C1 segment of cervical spinal cord (tissue), 14 donors: ENCODE data around the gene FGFRL1.
A peak's percentile ranks its signal among the peaks of the same experiment; 100 is the strongest.

ENCODE experiments used
- DNase-seq, 14 donors: peaks; one replicate each; lab custom pipeline; 2025; lab: John Stamatoyannopoulos, UW

FGFRL1 gene

DNA sequence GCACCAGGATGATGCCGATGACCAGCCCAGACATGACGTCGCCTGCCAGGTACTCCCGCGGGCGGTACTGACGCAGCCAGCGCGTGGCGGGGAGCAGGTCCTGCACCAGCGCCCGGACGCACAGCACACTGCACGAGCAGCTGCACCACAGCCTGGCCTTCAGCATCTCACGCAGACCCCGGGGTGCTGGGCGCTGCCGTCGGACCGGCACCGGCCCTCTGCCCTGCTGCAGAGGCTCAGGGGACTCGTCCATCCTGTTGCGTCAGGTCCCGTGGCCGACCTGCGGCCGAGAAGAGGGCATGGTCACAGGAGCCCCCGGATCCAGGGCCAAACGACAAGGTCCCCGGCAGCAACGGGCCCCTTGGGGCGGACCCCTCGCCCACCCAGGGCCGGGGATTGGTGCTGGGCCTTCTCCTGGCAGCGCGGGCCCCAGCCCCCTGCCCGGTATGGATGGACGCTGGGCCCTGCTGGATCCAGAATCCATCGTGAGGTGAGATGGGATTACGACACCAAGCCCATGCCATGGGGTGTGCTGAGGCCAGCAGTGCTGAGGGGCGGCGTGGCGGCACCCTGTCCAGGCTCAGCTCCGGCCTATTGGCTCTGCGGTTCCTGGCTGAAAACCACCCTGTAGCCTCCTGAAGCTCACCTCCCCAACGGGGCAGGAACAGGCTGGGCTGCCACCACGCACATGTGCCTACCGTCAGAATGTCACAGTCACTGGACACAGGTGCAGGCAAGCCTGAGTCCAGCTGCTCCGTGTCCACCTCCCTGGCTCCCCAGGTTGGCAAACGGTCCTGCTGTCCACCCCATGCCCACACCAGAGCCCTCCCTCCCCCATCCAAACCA is 19.8 kb upstream of the FGFRL1 start:
- no peak for DNase-seq

DNA sequence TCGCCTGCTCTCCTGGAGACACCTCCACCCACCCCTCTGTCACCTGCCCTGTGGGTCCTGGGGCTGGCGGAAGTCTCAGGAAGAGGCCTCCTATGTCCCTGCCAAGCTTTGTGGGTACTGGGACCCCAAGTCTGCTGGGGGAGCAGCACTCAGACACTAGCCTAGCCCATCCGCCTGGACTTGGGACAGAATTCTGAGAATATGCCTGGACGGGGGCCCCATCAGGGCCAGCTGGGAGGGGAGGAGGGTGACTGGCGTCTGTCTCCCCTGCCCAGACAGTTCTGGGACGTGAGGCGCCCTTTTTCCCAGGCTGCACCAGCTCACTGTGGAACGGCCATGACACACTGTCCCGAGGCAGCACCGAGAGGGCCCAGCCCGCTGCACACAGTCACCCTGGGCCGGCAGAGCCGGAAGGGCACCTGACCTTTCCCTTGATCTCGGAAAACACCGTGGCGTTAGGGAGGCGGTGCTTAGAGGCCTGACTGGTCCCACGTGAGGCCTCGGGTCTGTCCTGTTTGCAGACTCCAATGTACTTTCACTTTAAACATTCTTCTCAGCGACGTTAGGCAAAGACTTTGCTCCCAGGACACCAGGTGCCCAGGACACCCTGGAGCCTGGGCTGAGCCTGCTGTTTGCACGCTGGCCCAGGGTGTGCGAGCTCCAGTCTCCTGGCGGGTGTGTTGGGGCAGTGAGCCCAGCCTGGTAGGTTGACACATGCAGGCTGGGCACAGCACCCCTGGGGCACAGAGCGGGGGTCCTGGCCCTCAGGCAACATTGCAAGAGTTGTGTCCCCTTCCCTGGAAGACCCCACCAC is 18.9 kb upstream of the FGFRL1 start:
- no peak for DNase-seq

GRCh38 chr4:993111-994029 is 18.1 kb upstream of the FGFRL1 start, which contains the start of gene SLC26A1:
Gene SLC26A1 (minus strand): TSS chr4:993404. CDS start chr4:991703, 1,701 bp downstream.
- no peak for DNase-seq

DNA sequence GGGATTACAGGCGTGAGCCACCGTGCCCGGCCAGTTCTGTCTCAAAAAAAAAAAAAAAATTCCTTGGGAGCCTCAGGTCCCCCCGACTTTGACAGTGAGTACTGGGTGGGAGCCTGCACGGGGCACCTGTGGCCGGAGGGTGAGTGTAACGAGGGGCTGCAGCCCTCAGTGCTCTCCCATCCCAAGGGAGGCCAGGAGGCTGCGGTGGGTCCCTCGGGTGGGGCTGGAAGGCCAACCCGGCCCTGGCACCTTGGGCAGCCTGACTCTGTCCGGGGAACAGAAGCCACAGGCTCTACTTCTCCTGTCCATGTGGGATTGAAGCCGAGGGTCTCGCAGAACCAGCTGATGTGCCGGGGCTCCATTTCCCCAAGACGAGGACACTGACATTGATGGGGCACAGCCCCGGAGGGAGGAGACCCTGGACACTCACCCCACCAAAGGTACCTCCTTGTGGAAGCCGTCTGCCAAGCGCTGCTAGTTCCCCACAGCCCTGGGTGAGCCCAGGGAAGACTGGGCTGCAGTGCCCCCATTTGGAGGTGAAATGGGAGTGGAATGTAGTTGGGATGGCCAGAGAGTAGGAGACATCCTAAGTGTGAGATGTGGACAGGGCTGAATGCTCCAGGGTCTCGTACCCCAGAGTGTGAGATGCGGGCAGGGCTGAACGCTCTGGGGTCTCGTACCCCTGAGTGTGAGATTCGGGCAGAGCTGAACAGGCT is 16.0 kb upstream of the FGFRL1 start:
- no peak for DNase-seq

DNA sequence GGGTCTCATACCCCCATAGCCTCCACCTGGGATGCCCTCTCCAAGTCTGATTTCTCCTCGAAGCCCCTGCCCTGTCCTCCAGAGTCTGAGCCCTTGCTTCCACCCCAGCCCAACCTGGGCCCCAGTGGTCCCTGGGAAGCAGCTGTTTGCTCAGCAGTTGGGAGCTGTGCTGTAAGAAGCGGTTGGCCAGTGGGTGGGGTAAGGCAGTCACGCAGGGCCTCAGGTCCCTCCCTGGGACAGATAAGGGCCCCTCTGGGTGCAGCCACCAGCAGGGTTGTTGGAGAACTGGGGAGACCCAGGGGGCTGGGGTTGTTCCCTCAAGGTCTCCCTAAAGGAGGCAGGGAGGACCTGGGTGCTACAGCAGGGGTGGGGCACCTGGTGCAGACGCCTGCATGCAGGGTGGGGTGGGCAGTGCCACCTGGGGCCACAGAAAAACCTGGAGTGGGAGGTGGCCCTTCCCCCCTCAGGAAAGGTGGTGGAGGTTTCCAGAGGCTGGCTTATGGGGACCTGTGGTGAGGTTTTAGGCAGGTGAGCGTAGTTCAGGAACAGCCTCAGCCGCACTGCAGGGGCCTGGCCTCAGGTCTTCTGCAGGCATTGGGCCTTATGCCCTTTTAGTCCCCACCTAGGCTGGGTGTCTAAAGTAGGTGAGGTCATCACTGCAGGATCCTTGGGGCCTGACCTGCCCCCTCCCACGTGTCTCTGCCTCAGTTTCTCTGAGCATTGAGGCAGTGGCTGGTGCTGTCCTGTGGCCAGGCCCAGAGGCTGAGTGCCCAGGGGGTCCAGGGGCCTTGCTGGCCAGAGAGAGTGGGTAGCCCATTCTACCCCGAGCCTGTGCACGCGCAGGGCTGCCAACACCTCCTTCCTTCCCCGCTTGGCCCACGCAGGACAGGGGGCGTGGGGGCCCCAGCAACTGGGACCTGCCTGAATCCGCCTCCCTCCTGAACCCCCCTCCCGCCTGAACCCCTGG is 15.1 kb upstream of the FGFRL1 start:
- DNase-seq = no peak

DNA sequence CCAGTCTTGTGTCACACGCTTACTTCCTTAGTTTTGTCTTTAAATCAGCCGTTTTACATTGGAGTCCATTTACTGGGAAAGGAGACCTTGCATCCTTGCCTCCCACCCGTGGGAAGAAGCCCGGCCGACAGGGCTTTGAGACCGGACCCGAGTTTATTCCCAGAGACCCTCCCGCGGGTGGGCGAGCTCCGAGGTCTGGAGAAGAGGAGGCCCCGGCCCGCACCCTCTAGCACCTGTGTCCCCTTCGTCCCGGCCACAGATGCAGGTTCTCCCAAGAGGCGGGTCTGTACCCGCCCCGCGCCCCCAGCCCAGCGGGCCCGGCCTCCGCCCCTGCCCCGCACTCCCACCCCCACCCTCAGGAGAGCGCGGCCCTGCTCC is 14.4 kb upstream of the FGFRL1 start:
- no peak for DNase-seq

DNA sequence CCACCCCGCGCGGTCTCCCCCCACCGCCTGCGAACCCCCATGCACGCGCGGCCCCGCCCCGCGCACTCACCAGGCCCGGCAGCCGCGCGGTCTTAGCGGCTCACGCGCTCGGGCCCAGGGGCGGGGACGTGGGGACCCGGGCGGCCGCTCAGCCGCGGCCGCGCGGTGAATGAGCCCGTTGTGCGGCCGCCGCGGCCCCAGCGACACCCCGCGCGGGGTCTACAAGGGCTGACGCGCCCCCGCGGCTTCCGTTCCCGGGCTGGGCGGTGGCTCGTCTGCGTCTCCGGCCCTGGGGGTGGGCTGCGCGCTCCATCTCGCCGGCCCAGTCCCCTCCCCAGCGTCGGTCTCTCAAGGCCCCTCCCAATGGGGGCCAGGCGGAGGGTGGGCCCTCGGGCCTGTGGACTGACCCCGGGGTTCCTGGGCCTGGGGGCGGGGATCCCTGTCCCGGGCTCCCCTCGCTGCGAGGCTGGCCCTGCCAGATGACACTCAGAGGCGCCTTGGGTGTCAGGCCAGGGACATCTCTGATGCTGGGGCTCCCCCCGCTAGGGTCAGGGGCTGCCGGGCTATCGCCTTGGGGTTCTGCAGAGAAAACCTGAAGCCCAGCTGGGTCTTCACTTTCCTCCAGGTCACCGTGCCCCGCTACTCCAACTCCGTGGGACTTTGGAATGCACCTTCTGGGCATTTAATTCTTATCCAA is 13.9 kb upstream of the FGFRL1 start:
- DNase-seq = peak in 4 of 14 donors; percentile 23 to 42 (median 30)

- no peak for DNase-seq
These were observed 13.2 kb upstream of the FGFRL1 start for GRCh38 chr4:998096-998691.

DNA sequence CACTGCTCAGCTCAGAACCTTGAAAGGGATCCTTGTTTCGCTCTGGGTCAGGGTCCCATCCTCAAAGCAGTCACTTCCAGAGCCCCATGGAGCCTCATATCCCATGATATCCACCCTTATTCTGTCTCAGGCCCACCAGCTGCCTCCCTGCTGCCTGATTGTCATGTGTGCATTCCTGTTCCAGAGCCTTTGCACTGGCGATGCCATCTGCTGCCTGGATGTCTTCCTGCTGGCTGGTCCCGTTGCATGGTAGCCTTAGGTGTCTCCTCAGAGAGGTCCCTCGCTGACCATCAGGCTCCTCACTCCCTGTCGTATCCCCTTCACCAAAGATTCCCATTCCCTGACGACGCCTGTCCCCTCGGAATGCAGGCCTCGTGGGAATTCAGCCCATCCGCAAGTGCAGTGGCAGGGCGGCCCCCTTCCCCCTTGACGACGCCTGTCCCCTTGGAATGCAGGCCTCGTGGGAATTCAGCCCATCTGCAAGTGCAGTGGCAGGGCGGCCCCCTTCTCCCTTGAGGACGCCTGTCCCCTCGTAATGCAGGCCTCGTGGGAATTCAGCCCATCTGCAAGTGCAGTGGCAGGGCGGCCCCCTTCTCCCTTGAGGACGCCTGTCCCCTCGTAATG is 12.1 kb upstream of the FGFRL1 start:
- DNase-seq = peak in 1 of 14 donors; percentile 65

GRCh38 chr4:999882-1000425 is 11.5 kb upstream of the FGFRL1 start:
- no peak for DNase-seq

DNA sequence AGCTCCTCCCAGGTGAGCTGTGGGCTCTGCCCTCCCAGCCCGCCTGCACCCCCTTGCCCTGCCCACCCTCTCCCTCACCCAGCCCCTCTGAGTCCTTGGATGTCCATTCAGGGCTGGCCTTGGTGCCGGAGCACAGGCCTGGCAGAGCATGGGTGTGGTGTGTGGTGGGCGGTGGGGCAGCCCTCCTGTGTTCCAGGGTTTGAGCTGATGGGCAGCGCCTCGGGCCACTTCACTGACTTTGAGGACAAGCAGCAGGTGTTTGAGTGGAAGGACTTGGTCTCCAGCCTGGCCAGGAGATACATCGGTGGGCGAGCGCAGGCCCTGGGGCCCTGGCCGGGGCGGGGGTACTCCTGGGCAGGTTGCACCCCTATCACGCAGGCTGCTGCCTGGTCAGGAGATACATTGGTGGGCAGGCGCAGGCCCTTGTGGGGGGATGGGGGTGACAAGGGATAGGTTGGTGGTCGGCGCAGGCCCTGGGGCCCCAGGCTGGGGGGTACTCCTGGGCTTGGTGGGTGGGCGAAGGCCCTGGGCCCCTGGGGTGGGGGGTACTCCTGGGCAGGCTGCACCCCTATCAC is 10.7 kb upstream of the FGFRL1 start:
- DNase-seq = no peak

- DNase-seq = no peak
These were observed 9.8 kb upstream of the FGFRL1 start for GRCh38 chr4:1001561-1002130.

- DNase-seq = no peak
These were observed 9.2 kb upstream of the FGFRL1 start for GRCh38 chr4:1002131-1002630.

DNA sequence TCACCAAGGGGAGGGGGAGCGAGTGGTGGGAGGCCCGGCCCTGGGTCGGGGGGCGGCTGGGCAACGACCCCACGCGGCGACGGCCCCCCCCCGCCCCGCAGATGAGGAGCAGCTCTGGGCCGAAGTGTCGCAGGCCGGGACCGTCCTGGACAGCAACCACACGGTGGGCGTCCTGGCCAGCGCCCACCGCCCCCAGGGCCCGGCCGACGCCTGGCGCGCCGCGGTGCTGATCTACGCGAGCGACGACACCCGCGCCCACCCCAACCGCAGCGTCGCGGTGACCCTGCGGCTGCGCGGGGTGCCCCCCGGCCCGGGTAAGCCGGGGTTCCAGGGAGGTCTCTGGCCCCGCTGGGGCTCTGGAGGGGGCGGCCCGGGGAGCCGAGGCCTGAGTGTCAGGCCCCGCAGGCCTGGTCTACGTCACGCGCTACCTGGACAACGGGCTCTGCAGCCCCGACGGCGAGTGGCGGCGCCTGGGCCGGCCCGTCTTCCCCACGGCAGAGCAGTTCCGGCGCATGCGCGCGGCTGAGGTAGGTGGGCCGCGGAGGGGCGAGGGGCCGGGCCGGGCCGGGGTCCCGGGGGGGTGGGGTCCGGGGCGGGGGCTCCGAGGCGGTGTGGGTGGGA is 8.7 kb upstream of the FGFRL1 start:
- no peak for DNase-seq

DNA sequence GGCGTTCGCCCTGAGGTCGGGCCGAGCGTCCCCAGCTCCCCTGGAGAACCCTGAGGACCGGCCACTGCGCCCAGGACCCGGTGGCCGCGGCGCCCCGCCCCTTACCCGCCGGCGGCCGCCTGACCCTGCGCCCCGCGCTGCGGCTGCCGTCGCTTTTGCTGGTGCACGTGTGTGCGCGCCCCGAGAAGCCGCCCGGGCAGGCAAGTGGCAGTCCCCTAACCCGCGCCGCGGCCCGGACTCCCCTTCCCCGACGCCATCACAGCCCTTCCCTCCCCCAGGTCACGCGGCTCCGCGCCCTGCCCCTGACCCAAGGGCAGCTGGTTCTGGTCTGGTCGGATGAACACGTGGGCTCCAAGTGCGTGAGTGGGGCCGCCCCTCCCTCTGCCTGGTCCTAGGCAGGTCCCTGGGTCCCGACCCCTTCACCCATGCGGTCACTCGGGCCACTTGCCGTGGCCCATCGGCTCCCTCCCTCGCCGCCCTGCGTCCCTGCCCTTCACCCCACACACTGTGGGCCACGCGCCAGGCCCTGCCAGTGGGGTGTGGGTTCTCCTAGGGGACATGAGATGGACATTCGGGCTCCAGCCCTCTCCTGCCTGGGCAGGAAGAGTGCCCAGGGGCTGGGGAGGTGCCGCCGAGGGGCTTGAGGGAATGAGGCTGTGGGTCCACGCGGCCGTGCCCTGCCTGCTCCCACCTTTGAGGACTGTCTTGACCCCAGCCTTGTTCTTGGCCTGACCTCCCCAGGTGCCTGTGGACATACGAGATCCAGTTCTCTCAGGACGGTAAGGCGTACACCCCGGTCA is 8.0 kb upstream of the FGFRL1 start:
- no peak for DNase-seq

DNA sequence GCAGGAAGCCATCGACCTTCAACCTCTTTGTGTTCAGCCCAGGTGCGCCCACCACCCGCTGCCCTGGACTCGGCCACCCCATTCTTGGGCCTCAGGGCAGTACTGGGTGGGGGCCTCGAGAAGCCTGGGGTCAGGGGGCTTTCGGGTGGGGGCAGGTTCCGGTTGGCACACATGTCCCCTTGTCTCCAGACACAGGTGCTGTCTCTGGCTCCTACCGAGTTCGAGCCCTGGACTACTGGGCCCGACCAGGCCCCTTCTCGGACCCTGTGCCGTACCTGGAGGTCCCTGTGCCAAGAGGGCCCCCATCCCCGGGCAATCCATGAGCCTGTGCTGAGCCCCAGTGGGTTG is 7.4 kb upstream of the FGFRL1 start:
- no peak for DNase-seq
